HT-29 (cell line): ENCODE data around the gene PLOD1. TPM values are rescaled to one million over a fixed set of nuclear protein-coding genes. Genes with fewer than 3 reads are reported as not detected.
"Not testable (repeated sequence)": the region's sequence is repeated elsewhere in the genome, so short reads cannot be mapped to it uniquely, and the experiment has no call there.

ENCODE experiments used
- DNase-seq: peaks from one replicate; pipeline ENCODE4 v3.0.0-alpha.2; 2015; ENCODE audit warnings: low spot score
- total RNA-seq: library from RNA; depleted of rRNA; stranded (reverse); fragments of >200 nt; shearing (Covaris generic); gene quantifications from 2 replicates; pipeline ENCODE4 v1.2.3, GENCODE V29; 2014

Gene PLOD1
- total RNA-seq, 1 experiment from 2014 or later: 45.6 TPM

DNA sequence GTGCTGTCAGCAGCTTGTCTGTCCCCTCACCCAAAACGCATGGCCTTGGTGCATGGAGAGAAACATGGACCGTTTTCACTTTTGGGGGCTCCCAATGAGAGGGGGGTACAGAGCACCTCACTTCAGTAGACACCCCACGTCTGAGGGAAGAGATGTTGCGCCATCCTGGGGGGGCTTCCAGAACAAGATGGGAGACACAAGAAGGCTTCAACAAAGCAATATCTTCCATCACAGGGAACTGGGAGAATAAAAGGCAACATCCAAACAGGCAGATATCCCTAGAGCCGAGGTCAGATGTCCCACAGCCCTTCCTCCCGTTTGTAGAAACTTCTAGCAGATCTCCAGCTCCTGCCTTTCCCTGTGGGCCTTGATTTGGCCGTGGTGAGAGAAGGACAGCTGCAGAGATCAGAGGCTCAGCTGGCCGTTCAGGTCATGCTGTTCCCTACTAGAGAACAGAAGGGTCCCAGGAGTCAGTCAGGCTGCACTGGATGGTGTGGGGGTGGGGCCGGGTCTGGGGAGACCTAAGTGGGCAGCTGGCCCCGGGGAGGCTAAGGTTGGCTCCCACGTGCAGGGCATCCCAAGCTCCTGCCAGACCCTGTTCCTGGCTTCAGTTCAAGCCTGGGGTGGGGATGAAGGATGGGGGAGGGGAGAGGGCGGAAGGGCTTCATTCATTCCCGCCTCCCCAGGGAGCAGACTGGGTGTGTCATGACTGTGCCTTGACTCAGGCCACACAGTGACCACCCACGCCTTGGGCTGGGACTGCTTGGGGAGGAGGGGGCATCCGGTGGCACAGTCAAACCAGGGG lies 4.4 kb downstream of the PLOD1 start:
- DNase-seq: no peak

DNA sequence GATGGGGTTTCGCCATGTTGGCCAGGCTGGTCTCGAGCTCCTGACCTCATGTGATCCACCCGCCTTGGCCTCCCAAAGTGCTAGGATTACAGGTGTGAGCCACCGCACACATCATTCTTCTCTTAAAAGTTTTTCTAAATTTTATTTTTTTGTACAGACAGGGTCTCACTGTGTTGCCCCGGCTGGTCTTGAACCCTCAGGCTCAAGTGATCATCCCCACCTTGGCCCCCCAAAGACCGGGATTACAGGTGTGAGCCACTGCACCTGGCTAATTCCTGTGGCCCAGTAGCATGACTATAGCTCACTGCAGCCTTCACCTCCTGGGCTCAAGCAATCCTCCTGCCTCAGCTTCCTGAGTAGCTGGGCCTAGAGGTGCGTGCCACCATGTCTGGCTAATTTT lies 5.3 kb downstream of the PLOD1 start:
- DNase-seq: not testable (repeated sequence)

DNA sequence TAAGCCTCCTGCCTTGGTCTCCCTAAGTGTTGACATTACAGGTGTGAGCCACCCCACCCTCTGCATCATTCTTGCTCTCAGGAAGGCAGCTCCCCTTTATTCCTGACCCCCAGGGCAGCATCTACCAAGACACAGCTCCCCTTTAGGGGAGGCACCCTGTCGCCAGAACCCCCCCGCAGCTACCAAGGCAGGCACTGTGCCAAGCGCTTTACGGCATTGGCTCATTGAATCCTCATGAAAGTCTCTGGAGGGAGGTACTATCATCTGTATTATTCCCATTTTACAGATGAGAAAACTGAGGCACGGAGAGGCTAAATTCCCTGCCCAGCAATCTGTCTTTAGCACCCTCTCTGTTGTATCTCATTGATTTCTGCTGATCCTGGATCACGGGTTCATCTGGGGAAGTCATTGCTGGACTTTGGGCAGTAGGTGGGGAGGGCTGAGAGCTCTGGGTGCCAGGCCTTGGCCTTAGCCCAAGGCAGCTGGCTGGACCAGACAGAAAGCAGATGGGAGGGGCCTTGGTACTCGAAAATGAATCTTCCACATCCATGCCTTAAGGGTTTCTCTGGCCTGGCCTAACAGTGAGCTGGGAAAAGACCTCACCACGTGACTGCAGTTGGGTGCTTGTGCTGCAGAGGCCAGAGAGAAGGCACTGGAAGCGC lies 5.9 kb downstream of the PLOD1 start:
- peak; percentile 13 for DNase-seq

DNA sequence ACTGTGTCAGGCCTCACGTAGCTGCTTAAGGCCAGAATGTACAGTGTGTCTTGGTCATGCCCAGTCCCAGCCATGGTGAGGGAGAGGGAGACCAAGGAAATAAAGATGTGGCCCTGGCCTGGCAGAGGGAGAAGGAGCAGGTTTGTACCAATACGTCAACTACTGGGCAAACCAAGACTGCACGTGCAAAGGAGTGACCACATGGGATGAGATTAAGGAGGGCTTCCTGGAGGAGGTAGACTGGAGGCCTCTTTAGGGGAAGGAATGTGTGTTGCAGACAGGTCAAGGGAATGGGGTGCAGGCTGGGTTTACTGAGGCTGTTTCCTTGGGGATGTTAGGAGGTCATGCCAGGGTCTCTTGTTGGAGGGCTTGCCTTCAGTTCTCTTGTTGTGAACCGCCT lies 7.8 kb downstream of the PLOD1 start:
- no peak for DNase-seq

DNA sequence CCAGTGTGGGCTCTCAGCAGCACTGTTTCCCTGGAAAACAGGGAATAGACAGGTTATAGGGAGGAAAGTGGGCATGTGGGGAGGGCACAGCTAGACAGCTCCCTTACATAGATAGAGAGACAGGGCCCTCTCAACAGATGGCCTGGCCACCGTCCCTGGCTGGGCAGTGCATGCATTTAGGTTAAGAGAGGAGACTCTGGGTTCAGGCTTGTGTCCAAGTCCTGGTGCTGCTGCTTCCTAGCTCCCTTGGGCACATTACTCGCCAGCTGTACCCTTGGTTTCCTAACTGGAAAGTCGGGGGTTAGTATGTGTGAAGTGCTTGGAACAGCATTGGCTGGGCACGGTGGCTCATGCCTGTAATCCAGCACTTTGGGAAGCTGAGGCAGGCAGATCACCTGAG lies 9.1 kb downstream of the PLOD1 start:
- DNase-seq: no peak

DNA sequence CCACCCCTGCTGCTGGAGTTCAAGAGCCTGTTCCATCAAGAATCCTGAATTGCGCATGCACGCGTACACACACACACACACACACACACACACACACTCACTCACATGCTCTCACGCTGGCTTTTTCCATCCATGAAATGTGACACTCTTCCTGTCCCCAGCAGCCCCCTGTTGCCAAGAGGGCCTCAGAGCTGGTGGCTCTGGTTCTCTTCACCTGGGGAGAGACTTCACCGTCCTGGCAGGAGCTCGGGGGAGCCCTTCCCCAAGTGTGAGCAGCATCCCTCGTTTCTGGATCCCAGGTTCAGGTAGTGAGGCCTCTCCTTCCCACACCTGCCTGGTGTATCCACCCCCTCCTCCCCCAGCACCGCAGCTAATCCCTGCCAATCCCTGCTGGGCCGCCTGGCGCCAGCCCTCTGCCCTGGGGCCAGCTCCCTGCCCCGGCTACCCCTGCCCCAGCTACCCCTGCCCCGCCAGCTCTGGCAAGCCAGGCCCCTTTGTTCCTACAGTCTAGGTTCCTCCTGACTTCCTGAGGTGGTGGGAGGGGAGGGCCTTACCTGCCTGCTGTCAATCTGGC lies 9.9 kb downstream of the PLOD1 start:
- no peak for DNase-seq

DNA sequence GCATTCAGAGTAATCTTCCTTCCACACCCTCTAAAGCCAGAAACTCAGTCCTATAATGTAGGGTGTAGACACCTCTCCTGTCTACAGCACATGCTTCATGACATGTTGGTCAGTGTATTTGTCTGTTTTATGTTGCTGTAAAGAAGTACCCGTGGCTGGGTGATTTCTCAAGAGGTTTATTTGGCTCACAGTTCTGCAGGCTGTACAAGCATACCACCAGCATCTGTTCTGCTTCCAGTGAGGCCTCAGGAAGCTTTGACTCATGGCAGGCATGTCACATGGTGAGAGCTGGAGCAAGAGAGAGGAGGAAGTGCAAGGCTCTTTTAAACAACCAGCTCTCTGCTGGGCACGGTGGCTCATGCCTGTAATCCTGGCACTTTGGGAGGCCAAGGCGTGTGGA lies 12.1 kb downstream of the PLOD1 start:
- no peak for DNase-seq

DNA sequence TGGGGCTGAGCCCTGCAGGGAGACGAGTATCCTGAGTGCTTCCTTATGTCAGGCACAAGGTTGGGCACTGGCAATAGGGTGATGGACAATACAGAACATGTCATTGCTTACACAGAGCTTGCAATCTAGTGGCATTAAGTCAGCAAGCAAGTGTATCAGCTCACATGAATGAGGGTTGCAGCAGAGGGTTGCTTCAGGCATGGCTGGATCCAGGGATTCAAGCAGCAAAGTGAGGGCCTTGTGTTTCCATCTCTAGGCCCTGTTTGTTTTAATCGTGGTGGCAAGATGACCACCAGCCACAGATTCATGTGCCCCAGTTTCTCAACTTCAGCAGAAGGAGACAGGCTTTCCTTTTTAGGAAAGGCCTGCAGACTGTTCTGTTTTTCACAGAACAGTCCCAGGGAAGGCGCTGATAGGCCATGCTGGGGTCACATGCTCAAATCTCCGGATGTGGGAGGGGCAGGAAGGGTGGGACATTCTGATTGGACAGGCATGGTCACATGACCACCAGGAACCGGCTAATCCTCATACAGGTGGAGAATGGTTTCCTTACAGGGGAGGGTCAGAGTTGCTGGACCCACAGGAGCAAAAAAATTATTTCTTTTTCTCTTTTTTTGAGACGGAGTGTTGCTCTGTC lies 14.4 kb downstream of the PLOD1 start:
- DNase-seq: no peak

DNA sequence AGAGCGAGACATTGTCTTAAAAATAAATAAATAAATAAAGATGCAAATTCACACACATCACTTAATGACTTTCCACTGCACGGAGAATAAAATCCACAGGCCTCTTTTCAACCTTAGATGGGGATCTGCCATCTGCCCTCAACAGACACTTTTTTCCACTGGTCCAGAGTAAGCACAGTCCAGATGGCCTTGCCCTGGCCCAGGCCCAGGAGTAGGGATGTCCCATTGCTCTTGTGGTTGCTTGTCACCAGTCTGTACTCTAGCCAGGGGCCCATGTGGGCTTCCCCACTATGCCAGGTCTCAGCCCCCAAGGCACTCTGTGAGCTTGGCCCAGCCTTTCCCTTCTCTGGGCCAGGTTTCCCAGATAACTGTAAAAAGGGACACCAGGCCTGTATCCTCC lies 17.4 kb downstream of the PLOD1 start:
- no peak for DNase-seq

DNA sequence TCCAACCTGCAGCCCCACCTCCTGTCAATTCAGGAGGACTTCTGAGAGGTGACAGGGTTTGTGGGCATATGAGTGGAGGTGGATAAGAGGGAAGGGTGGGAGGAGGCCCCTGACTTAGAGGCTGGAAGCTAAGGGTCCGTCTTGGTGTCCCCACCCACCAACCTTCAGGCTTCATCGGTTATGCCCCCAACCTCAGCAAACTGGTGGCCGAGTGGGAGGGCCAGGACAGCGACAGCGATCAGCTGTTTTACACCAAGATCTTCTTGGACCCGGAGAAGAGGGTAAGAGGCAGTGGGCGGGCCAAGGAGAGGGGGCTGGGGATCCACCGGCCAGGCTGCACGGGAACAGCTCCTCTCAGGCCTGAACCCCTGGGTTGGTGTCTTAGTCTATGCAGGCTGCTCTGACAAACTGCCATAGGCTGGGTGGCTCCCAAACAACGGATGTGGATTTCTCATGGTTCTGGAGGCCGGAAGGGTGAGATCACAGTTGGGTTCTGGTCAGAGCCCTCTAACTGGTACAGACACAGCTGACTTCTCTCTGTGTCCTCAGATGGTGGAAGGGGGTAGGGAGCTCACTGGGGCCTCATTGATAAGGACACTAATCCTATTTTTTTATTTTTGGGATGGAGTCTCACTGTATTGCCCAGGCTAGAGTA lies 18.1 kb downstream of the PLOD1 start:
- no peak for DNase-seq

DNA sequence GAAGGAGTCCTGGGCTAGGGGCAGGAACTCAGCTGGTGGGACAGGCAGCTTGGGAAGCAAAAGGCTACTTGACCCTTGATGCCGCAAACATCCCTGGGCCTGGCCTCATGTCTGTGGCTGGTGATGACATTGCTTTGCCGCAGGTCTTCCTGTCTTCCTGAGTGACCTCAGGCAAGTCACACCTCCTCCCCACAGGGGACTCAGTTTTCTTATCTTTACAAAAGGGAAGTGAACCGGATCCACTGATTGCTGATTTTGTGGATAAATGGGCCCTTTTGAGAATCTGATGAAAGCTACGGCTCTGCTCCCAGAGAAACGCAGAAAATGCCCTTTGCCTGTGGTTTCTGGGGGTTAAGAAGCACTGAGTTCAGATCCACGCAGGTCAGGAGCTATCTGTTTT lies 20.7 kb downstream of the PLOD1 start:
- no peak for DNase-seq

DNA sequence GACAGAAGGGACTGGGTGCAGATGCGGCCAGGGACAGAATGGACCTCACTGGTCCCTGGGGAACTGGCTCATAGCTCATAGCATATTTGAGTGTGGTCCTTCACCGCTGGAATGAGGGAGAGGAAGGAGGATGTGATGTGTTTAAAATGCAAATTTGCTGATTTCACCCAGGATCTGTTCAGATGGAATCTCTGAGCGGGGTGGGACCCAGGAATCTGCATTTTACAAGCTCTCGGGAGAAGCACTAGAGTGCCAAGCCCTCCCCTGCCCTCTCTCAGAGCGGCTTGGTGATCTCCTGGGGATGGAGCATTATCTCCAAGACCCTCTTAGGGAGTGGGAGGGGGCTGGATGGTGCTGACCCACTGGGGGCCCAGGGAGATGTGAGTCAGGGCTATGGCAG lies 22.9 kb downstream of the PLOD1 start:
- no peak for DNase-seq

DNA sequence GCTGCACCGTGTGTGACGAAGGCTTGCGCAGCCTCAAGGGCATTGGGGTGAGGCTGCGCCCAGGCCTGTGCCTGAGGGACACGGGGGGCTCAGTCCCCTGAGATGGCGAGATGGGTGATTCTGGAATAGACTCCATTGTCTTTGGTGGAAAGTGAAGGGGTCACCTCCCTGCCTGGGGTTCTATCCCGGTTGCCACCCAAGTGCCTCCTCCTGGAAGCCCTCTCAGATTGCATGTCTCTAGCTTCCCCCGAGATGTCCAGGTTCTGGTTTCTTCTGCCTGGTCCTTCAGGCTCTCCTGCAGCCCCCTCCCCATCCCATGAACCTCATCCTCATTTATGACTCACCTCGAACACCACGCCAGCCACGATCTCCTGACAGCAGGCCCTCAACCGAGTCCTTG lies 23.4 kb downstream of the PLOD1 start:
- no peak for DNase-seq

DNA sequence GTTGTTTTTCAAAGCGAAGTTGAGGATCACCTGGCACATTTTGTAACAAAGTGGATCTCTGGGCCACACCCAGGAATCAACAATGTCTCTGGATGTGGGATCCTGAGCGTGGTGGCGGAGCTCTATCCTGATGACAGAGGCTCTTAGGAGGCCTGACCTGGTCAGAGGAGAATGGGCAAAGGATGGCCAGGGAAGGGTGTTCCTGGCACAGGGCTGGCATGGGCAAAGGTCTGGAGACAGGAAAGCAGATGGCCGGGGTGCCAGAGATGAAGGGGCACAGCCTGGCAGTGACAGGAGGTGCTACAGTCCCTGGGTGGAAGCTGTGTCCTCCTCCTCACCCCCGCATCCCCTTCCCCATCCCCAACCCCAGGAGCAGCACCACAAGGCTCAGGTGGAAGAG lies 25.8 kb downstream of the PLOD1 start:
- no peak for DNase-seq

DNA sequence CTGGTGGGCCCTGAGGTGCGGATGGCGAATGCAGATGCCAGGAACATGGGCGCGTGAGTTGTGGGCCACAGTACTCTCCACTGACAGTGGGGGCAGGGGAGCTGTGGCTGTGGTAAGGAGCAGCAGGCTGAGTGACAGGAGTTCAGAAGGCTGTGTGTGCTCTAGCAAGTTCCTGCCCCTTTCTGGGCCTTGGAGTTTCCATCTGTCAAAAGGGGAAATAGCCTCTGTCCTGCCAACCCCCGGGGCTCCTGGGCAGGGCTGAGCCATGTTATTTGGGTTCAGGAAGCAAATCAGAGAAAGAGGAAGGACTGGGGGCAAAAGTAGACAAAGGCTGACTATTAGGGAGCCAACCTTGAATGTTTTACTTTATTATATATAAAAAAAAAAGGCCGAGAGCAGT lies 26.2 kb downstream of the PLOD1 start:
- DNase-seq: no peak

DNA sequence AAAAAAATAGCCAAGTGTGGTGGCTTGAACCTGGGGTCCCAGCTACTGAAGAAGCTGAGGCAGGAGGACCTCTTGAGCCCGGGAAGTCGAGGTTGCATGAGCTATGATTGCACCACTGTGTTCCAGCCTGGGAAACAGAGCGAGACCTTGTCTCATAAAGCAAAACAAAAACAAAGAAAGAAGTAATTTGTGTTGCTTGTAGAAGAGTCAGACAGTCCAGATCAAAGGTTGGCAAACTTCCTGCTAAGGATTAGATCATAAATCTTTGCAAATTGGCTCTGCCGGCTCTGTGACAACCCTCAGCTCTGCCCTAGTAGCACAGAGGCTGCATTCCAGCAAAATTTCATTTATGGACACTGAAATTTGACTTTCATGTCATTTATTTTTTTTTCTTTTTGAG lies 26.7 kb downstream of the PLOD1 start:
- peak; percentile 74 for DNase-seq

DNA sequence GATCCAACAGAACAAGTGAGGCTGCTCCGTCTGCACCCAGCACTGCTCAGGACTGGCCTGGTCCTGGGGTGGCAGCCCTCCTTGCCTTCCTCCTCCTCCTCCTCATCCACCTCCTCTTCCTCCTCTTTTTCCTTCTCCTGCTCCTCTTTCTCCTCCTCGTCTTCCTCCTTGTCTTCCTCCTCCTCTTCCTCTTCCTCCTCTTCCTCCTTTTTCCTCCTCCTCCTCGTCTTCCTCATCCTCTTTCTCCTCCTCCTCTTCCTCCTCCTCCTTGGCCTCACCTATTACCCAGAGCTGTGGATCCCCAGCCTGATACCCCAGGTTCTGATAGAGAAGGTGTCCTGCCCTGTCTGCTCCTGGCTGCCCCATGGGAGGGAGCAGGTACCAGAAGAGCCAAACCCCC lies 29.1 kb downstream of the PLOD1 start:
- no peak for DNase-seq

DNA sequence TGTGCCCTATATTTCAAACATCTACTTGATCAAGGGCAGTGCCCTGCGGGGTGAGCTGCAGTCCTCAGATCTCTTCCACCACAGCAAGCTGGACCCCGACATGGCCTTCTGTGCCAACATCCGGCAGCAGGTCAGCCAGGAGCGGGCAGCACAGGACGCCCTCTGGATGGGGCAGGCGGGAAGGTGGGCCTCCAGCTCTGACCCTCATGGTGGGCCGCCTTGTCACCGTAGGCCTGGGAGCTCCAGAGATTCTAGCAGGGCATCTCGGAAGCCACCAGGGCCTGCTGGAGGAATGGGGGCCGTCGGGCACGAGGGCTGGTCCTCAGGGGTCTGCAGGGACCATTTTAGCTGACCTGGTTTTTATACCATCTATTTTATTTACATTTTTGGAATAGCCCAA lies 30.1 kb downstream of the PLOD1 start:
- DNase-seq: no peak

DNA sequence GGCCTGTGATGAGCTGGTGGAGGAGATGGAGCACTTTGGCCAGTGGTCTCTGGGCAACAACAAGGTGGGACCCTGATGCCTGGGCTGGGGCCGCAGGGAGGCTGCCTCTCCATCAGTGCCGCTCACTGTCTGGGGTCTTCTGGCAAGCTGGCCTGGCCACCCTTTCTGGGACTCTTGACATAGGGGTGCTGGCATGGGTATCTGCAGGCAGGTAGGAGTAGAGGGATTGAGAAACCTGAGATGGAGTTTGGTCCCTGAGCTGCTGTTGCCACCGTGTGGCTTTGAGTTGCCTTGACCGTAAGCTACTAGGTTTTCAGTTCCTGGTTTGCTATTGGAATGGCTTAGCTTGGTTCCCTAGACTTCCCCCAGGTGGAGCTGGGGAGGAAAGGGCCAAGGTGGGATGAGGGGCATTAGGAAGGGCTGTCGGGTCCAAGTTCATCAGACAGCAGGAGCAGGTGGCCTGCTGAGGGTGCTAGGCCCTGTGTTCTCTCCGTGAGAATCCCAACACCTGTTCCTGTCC lies 32.6 kb downstream of the PLOD1 start:
- DNase-seq: peak; percentile 90

DNA sequence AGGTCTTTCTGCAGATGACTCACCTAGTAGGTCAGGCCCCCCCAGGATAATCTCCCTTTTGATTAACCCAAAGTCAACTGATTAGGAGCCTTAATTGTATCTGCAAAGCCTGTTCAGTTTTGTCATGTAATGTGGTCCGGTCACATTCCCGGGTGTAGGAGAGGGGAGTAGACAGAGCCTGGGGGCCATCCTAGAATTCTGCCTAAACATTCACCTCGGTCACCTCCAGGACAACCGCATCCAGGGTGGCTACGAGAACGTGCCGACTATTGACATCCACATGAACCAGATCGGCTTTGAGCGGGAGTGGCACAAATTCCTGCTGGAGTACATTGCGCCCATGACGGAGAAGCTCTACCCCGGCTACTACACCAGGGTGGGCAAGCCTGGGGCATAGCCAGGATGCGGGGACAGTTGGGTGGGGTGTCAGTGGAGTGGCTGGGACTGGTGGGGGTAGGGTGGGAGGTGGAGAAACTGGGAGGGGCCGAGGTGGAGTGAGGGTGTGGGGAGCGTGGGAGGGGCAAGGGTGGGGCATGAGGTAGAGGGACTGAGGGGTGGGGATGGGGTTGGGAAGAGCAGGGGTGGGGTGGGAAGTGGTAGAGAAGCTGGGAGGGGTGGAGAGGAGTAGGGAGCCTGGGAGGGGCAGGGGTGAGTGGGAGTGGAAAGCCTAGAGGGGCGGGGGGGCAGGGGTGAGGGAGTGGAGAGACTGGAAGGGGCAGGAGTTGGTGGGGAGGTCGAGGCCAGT lies 36.1 kb downstream of the PLOD1 start:
- DNase-seq: no peak

DNA sequence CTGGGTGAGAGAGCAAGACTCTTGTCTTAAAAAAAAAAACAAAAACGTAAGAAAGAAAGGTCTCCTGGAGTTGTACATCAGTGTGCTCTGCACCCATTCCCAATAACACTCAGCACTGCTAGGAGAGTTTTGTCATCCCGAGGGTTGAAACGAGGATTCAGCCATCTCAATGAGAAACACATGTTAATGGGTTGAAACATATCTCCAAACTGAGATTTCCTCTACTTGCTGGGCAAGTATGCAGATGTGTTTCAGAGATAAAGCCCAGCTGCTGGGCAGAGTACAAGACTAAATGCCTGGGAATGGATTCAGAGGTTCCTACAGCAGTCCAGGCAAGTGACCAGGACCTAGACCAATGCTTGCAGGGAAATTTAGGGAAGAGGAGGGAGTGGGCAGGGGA lies 43.1 kb downstream of the PLOD1 start:
- DNase-seq: no peak
